BJ (cell line): ENCODE results near the gene KIRREL2. TPM values are rescaled to one million over a fixed set of nuclear protein-coding genes. Genes with fewer than 3 reads are reported as not detected.
"Not testable (repeated sequence)": the region's sequence is repeated elsewhere in the genome, so short reads cannot be mapped to it uniquely, and the experiment has no call there.

ENCODE experiments used
- CTCF ChIA-PET: fragments of 350-600 bp; formaldehyde crosslinking; extraction: SDS; loops from one replicate; lab custom pipeline; 2021; ENCODE audit warnings: antibody characterized with exemption, inconsistent platforms; lab: Yijun Ruan, JAX
- POLR2A ChIA-PET: fragments of 300-600 bp; sonication (Branson Sonifier 250); formaldehyde crosslinking; extraction: SDS; loops from one replicate; lab custom pipeline; 2021; ENCODE audit warnings: antibody characterized with exemption; lab: Charles Lee
- DNase-seq: peaks from one replicate; pipeline ENCODE4 v3.0.0-alpha.2; 2011; ENCODE audit warnings: low read depth
- H3K27me3 ChIP-seq: 2 replicates; pipeline ENCODE4 v1.6.0; 2011; ENCODE audit warnings: low read length; ENCODE audit not compliant: control insufficient read depth, insufficient read depth
- H3K36me3 ChIP-seq: 2 replicates; pipeline ENCODE4 v1.5.1; 2011; ENCODE audit warnings: low read length; ENCODE audit not compliant: control insufficient read depth, insufficient read depth
- H3K4me3 ChIP-seq: 2 replicates; pipeline ENCODE4 v1.5.1; 2011; ENCODE audit warnings: low read depth, mild to moderate bottlenecking, control low read depth, low read length
- polyA plus RNA-seq: library from polyadenylated mRNA; depleted of rRNA; stranded (reverse); fragments of >200 nt; gene quantifications from 2 replicates; pipeline ENCODE4 v1.2.3, GENCODE V29; 2011
- TF ChIP-seq, protein P1 (sequence below): IDR thresholded peaks from 2 replicates; pipeline ENCODE4 v1.5.1; 2011; ENCODE audit warnings: low read depth, mild to moderate bottlenecking, control low read depth, inconsistent platforms, low read length, moderate library complexity; ENCODE audit not compliant: insufficient read depth

The KIRREL2 gene
- polyA plus RNA-seq, 1 experiment, result not detected

DNA sequence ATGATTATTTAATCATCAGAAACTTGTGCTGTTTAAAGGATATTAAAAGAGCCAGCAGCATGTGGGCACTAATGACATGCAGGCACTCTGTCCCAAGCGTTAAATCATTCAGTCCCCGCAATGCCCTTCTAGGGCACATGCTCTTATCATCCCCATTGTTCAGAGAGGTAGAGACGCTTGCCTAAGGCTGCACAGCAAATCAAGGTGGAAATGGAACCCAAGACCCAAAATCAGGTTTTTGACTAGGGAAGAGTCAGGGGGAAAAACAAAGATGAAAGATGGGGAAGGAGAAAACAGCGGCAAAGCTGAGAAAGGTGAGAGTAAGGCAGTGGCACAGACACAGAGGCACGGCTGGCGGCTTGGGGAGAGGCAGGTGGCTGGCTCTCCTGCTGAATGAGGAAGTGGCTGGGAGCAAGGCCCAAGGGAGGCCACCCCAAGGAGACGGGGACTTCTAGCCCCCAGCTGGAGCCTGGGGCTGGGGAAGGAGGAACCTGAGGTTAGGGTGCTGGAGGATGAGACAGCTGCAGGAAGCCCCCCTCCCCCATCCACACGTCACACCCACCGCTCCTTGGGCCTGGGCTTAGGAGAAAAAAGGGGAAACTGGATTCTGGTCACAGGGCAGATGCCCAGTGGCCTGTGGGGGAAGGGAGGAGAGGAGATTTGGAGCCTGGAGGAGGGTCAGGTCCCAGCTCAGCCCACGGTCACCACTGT lies 52.4 kb downstream of the KIRREL2 start:
- POLR2A ChIA-PET, result no interaction called here
- no peak overlapping the region for H3K4me3 ChIP-seq
- TF ChIP-seq, protein P1, sequence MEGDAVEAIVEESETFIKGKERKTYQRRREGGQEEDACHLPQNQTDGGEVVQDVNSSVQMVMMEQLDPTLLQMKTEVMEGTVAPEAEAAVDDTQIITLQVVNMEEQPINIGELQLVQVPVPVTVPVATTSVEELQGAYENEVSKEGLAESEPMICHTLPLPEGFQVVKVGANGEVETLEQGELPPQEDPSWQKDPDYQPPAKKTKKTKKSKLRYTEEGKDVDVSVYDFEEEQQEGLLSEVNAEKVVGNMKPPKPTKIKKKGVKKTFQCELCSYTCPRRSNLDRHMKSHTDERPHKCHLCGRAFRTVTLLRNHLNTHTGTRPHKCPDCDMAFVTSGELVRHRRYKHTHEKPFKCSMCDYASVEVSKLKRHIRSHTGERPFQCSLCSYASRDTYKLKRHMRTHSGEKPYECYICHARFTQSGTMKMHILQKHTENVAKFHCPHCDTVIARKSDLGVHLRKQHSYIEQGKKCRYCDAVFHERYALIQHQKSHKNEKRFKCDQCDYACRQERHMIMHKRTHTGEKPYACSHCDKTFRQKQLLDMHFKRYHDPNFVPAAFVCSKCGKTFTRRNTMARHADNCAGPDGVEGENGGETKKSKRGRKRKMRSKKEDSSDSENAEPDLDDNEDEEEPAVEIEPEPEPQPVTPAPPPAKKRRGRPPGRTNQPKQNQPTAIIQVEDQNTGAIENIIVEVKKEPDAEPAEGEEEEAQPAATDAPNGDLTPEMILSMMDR, result no peak
- H3K36me3 ChIP-seq, result no peaks in the 10 kb centered on the region
- CTCF ChIA-PET, result no interaction called here
- DNase-seq, result no peak
- H3K27me3 ChIP-seq, result no peaks in the 10 kb centered on the region

DNA sequence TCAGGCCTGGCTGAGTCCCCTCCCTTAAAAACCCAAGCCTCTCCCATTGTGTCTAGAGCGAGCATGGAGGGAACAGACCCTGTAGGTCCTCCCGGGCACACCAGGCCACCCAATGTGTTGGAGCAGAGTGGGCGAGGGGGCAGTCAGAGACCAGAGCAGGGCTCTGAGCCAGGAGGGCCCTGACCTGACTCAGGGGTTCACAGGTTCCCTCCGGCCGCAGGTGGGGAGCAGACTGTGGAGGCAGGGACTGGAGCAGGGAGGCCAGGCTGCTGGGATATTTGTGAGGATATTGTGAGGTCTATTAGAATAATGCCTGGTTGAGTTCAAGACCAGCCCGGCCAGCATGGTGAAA lies 52.9 kb downstream of the KIRREL2 start:
- TF ChIP-seq, protein P1, result no peak
- Histone ChIP-seq H3K36me3 (no peaks in the 10 kb centered on the region), H3K4me3 (no peak overlapping the region), H3K27me3 (no peaks in the 10 kb centered on the region)
- POLR2A ChIA-PET, result no interaction called here
- CTCF ChIA-PET, result no interaction called here
- no peak for DNase-seq

DNA sequence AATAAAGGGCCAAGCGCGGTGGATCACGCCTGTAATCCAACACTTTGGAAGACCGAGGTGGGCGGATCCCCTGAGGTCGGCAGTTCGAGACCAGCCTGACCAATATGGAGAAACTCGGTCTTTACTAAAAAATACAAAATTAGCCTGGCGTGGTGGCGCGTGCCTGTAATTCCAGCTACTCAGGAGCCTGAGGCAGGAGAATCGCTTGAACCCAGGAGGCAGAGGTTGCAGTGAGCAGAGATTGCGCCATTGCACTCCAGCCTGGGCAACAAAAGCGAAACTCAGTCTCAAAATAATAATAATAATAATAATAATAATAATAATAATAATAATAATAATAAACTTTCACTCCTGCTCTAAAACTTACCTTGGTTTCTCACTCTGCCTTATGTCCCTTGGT lies 53.6 kb downstream of the KIRREL2 start:
- H3K36me3 ChIP-seq, POLR2A ChIA-PET, H3K27me3 ChIP-seq, H3K4me3 ChIP-seq, DNase-seq: not testable (repeated sequence)
- CTCF ChIA-PET, result interaction anchor here (1.0 kb wide), 1 partner anchor 16 kb away, joined by 3 read pairs; no protein-coding TSS in a partner anchor

DNA sequence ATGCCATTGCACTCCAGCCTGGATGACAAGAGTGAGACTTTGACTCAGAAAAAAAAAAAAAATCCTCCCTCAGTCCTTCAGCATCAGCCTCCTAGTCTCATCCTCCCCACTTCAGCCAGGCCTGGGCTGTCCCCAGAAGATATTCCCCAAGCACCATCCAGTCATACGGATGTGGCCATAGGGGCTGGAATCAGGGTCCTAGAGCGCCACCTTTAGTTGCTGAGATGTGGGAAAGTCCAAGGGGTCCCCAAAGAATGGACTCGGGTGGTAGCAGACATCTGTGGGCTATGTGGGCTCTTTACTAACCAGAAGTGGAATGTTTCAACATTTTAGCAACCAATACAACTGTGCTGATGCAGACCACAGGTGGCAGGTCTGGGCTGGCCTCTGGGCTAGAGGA lies 54.5 kb downstream of the KIRREL2 start:
- ChIA-PET POLR2A (no interaction called here), CTCF (interaction anchor here (1.0 kb wide), 1 partner anchor 15 kb away, joined by 3 read pairs; no protein-coding TSS in a partner anchor)
- H3K27me3 ChIP-seq, result no peaks in the 10 kb centered on the region
- no peak for DNase-seq
- no peak overlapping the region for H3K4me3 ChIP-seq
- TF ChIP-seq, protein P1, result no peak
- no peaks in the 10 kb centered on the region for H3K36me3 ChIP-seq

DNA sequence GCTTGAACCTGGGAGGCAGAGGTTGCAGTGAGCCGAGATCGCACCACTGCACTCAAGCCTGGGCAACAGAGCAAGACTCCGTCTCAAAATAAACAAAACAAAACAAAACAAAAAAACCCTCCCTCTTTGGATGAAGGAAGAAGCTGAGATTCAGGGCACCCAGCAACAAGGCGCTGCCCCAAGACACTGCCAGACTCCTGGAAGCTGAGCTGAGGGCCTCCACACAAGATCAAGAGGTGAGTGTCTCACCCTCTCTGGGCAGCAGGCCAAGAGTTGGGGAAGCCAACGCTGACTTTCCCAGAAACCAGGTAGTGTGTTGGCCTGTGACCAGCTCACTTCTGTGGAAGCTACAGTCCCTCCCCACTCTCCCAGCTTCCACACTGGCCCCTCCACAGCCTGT lies 55.1 kb downstream of the KIRREL2 start:
- no peak overlapping the region for H3K4me3 ChIP-seq
- TF ChIP-seq, protein P1, result no peak
- DNase-seq, result no peak
- H3K27me3 ChIP-seq, result no peaks in the 10 kb centered on the region
- ChIA-PET CTCF (interaction anchor here (1.8 kb wide), 1 partner anchor 19 kb away, joined by 6 read pairs; no protein-coding TSS in a partner anchor), POLR2A (interaction anchor here (0.7 kb wide), 1 partner anchor 192 kb away, joined by 3 read pairs; no protein-coding TSS in a partner anchor)
- H3K36me3 ChIP-seq, result no peaks in the 10 kb centered on the region
